ENCODE data around the gene WDR45.

DNA sequence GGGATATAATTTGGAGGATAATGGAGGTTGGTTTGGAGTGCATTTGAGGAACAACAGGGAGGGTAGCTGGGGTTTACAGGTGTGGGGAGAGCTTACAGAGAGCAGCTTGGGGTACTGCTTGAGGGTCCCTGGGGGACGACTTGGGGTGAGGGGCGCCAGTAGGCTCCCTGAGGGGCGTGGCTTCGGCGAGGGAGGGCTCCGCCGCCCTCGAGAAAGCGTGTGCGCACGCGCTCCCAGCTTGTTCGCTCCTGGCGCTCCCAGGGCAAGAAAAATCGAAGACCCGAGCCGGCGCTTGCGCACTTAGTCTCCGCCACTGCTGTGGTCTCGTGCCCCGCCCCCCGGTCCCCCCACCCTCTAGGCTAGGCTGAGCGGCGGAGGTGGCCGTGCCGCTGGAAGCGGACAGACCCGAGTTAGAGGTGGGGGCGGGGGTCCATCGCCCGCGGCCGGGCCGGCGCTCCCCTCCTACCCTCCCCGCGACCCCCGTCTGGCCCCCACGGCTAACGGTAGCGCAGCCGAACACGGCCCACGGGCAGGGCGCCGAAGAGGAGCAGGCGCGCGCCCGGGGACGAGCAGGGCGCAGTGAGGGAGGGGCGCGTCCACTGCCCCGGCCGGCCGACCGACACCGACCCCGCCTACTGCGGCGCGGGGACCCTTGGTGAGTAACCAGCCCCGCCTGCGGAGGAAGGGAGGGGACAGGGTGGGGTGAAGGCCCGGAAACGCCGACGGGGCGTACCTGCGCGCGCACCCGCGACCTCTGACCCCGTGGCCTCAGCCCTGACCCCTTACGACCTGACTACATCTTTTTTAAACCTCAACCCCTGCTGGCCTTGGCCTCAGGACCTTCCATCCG is 26.2 kb downstream of the WDR45 start:
- TF ChIP-seq, protein P1, sequence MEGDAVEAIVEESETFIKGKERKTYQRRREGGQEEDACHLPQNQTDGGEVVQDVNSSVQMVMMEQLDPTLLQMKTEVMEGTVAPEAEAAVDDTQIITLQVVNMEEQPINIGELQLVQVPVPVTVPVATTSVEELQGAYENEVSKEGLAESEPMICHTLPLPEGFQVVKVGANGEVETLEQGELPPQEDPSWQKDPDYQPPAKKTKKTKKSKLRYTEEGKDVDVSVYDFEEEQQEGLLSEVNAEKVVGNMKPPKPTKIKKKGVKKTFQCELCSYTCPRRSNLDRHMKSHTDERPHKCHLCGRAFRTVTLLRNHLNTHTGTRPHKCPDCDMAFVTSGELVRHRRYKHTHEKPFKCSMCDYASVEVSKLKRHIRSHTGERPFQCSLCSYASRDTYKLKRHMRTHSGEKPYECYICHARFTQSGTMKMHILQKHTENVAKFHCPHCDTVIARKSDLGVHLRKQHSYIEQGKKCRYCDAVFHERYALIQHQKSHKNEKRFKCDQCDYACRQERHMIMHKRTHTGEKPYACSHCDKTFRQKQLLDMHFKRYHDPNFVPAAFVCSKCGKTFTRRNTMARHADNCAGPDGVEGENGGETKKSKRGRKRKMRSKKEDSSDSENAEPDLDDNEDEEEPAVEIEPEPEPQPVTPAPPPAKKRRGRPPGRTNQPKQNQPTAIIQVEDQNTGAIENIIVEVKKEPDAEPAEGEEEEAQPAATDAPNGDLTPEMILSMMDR (conservative IDR thresholded peaks at IDR 0.05; ENCODE audit: low read depth, low read length): no peak
- TF ChIP-seq EZH2 (IDR thresholded peaks at IDR 0.05; ENCODE audit: borderline replicate concordance, low read depth, low read length, poor library complexity, severe bottlenecking): no peak
